Measurements from ENCODE around the gene AIMP1. TPM values are rescaled to one million over a fixed set of nuclear protein-coding genes. Genes with fewer than 3 reads are reported as not detected.
A peak's percentile ranks its signal among the peaks of the same experiment; 100 is the strongest.
"Not testable (repeated sequence)": the region's sequence is repeated elsewhere in the genome, so short reads cannot be mapped to it uniquely, and the experiment has no call there.

AIMP1 gene
- total RNA-seq, 1 donor from 2014 or later: 15.1 TPM

DNA sequence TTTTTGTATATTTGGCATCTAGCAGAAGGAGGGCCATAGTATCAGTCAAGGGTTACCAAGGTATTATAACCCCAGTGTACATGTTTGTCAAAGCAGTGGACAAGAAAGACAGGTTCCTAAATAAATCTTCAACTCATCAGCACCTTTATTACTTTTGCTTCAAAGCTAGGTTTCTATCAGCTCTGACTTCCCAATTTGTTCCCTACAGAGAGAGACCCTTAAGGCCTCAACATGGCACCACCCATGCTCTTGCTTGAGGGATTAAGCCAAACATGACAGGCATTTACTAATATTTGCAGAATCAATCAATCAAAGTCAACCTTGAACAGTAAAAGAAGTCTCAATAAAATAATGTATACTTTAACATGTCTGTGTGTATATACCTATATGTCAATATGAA, 9.8 kb upstream of the AIMP1 start:
- Histone ChIP-seq H3K27me3 (ENCODE audit: control insufficient read depth in 3 of 3, insufficient read depth in 3 of 3, low read length in 3 of 3) (no peaks in the 10 kb centered on the region), H3K4me3 (ENCODE audit: low read length in 3 of 3) (no peak overlapping the region), H3K4me1 (ENCODE audit: control insufficient read depth in 3 of 3, insufficient read depth in 3 of 3, low read length in 3 of 3) (no peaks in the 10 kb centered on the region), H3K27ac (ENCODE audit: low read depth, low read length) (no peak overlapping the region), H3K9me3 (ENCODE audit: control insufficient read depth in 3 of 3, low read length in 3 of 3) (no peaks in the 10 kb centered on the region), H3K9ac (ENCODE audit: low read depth in 1 of 3, low read length in 3 of 3) (no peak overlapping the region), H3K36me3 (ENCODE audit: control insufficient read depth in 3 of 3, insufficient read depth in 3 of 3, low read length in 3 of 3) (peaks cover 0 to 4% (median 0%) of the 10 kb centered on the region in 3 donors)

DNA sequence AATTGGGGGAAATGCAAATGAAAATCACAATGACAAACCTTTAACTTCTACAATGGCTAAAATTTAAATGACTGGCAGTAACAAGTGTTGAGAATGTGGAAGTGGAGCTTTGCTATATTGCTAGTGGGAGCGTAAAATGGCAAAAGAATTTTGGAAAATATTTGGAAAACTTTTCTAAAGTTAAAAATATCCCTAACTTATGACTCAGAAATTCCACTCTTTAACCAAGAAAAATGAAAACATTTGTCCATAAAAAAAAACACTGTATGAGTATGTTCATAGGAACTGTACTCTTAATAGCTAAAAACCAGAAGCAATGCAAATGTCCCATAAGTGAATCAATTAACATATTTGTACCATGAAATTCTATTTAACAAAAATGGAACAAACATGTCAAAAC, 4.0 kb upstream of the AIMP1 start:
- H3K4me3 ChIP-seq (ENCODE audit: low read length in 3 of 3): no peak overlapping the region
- H3K36me3 ChIP-seq (ENCODE audit: control insufficient read depth in 3 of 3, insufficient read depth in 3 of 3, low read length in 3 of 3): peaks cover 0 to 4% (median 0%) of the 10 kb centered on the region in 3 donors
- H3K4me1 ChIP-seq (ENCODE audit: control insufficient read depth in 3 of 3, insufficient read depth in 3 of 3, low read length in 3 of 3): peaks cover 7 to 17% (median 13%) of the 10 kb centered on the region in 3 donors
- no peak overlapping the region for H3K27ac ChIP-seq (ENCODE audit: low read depth, low read length)
- H3K27me3 ChIP-seq (ENCODE audit: control insufficient read depth in 3 of 3, insufficient read depth in 3 of 3, low read length in 3 of 3): no peaks in the 10 kb centered on the region
- no peaks in the 10 kb centered on the region for H3K9me3 ChIP-seq (ENCODE audit: control insufficient read depth in 3 of 3, low read length in 3 of 3)
- H3K9ac ChIP-seq (ENCODE audit: low read depth in 1 of 3, low read length in 3 of 3): no peak overlapping the region

DNA sequence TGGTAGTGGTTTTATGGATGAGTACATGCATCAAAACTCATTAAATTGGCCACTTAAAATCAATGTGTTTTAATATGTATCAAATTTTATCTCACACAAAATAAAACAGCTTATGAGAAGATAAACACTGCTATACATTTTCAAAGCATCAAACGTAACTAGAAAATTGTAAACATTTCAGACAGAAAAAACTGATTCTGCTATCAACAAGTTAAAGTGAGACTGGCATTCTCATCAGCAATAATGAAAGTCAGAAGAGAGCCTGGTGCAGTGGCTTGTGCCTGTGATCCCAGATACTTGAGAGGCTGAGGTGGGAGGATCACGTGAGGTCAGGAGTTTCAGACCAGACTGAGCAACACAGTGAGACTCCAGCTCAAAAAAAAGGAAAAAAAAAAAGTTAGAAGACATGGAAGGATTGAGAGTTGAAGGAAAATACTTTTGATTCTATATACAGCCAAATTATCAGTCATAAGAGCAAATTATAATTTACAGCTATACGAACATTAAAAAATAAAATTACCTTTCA, 3.3 kb upstream of the AIMP1 start:
- Histone ChIP-seq H3K9me3 (ENCODE audit: control insufficient read depth in 3 of 3, low read length in 3 of 3) (no peaks in the 10 kb centered on the region), H3K4me1 (ENCODE audit: control insufficient read depth in 3 of 3, insufficient read depth in 3 of 3, low read length in 3 of 3) (peaks cover 13 to 24% (median 19%) of the 10 kb centered on the region in 3 donors), H3K27me3 (ENCODE audit: control insufficient read depth in 3 of 3, insufficient read depth in 3 of 3, low read length in 3 of 3) (no peaks in the 10 kb centered on the region), H3K4me3 (ENCODE audit: low read length in 3 of 3) (no peak overlapping the region), H3K27ac (ENCODE audit: low read depth, low read length) (no peak overlapping the region), H3K36me3 (ENCODE audit: control insufficient read depth in 3 of 3, insufficient read depth in 3 of 3, low read length in 3 of 3) (peaks cover 0 to 3% (median 0%) of the 10 kb centered on the region in 3 donors), H3K9ac (ENCODE audit: low read depth in 1 of 3, low read length in 3 of 3) (no peak overlapping the region)

DNA sequence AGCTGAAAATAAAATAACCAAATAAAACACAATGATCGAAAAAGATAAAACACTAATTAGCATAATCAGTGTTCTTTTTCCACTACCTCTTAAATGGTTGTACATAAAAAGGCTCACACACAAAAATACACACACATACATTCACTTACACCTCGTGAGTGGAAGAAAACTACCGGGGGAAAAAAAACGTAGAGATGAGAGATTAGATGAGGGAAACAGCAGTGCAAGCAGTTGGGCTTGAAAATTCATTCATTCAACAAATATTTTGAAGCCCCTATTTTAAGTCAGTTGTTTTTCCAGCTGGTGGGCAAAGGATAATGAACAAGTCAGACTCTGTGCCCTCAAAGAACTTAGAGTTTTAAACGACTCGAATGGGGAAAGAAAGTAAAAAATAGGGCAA, 1.4 kb upstream of the AIMP1 start:
- H3K9ac ChIP-seq (ENCODE audit: low read depth in 1 of 3, low read length in 3 of 3): peak overlapping the region; percentile 97 to 99 (median 99)
- no peaks in the 10 kb centered on the region for H3K36me3 ChIP-seq (ENCODE audit: control insufficient read depth in 3 of 3, insufficient read depth in 3 of 3, low read length in 3 of 3)
- H3K4me3 ChIP-seq (ENCODE audit: low read length in 3 of 3): peak overlapping the region in 2 of 3 donors; percentile 97 to 98
- no peaks in the 10 kb centered on the region for H3K27me3 ChIP-seq (ENCODE audit: control insufficient read depth in 3 of 3, insufficient read depth in 3 of 3, low read length in 3 of 3)
- peak overlapping the region; percentile 96 for H3K27ac ChIP-seq (ENCODE audit: low read depth, low read length)
- H3K4me1 ChIP-seq (ENCODE audit: control insufficient read depth in 3 of 3, insufficient read depth in 3 of 3, low read length in 3 of 3): peaks cover 13 to 28% (median 24%) of the 10 kb centered on the region in 3 donors
- no peaks in the 10 kb centered on the region for H3K9me3 ChIP-seq (ENCODE audit: control insufficient read depth in 3 of 3, low read length in 3 of 3)

DNA sequence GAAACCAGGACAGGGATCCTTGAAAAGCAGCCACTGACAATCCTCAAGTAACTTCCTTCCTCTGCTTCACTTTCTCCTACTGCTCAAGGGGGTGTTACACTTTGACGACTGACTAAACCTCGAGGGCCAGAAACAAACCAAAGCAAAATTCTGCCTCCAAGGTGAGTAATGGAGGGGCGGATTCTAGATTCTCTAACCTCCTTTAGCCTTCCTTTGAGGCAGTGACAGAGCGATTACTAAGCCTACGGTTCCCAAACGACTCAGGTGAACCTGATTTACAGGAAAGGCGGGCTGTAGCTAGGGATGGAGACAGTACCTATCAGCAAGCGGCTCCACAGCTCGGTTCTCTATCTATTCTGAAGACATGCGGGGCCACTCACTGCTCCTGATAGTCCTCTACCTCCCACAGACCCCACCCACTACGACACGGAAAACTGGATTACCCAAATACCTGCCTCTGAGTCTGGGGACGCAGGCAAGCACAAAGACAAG, 828 bp upstream of the AIMP1 start:
- Histone ChIP-seq H3K27ac (ENCODE audit: low read depth, low read length) (peak overlapping the region; percentile 96), H3K4me3 (ENCODE audit: low read length in 3 of 3) (peak overlapping the region; percentile 97 to 99 (median 98)), H3K4me1 (ENCODE audit: control insufficient read depth in 3 of 3, insufficient read depth in 3 of 3, low read length in 3 of 3) (peaks cover 13 to 28% (median 24%) of the 10 kb centered on the region in 3 donors), H3K27me3 (ENCODE audit: control insufficient read depth in 3 of 3, insufficient read depth in 3 of 3, low read length in 3 of 3) (no peaks in the 10 kb centered on the region), H3K36me3 (ENCODE audit: control insufficient read depth in 3 of 3, insufficient read depth in 3 of 3, low read length in 3 of 3) (no peaks in the 10 kb centered on the region), H3K9me3 (ENCODE audit: control insufficient read depth in 3 of 3, low read length in 3 of 3) (no peaks in the 10 kb centered on the region), H3K9ac (ENCODE audit: low read depth in 1 of 3, low read length in 3 of 3) (peak overlapping the region; percentile 97 to 99 (median 99))

DNA sequence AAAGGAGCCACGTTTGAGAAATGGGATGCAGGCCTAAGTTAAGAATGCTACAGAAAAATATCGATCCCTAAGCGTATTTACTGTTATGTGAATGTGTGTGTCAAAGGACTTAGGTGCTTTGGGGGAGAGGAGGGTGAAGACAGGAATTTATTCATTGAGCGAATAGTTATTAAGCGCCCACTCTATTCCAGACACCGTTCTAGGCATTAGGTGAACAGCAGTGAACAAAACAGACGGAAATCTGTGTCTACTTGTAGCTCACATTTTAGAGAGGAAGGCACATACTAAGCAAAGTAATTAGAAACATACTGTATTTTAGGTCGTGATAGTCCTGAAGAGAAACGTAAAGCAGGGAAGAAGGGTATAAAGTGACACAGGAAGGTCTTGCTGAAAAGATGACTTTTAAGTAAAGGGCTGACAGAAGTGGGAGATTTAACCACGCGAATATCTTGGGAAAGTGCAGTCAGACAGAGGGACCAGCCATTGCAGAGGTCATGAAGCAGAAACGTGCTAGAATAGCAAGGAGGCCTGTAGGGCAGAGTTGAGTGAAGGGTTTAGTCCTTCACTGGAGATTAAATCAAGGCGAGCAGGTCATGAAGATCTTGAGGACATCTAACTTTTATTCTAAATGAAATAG, 541 bp downstream of the AIMP1 start:
- peaks cover 13 to 28% (median 24%) of the 10 kb centered on the region in 3 donors for H3K4me1 ChIP-seq (ENCODE audit: control insufficient read depth in 3 of 3, insufficient read depth in 3 of 3, low read length in 3 of 3)

DNA sequence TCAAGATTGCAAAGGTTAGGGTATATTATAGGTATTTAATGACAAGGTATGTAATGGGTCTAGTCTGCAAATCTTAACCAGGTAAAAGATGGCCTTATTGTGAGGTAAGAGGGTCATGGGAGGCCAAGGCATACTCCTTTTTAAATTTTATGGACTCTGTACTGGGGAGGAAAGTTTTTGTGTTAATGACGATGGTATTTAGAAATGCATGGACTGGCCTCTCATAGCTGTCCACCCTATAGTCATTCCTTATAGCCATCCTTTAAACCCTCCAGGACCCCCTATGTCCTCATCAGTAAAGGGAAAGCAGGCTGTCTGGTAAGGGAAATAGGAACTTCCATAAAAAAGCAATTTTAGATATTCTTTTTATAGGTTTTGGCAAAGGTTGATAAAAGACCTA, 1.5 kb downstream of the AIMP1 start:
- peak overlapping the region in 2 of 3 donors; percentile 97 to 98 for H3K4me3 ChIP-seq (ENCODE audit: low read length in 3 of 3)
- H3K27ac ChIP-seq (ENCODE audit: low read depth, low read length): no peak overlapping the region
- no peaks in the 10 kb centered on the region for H3K27me3 ChIP-seq (ENCODE audit: control insufficient read depth in 3 of 3, insufficient read depth in 3 of 3, low read length in 3 of 3)
- H3K9ac ChIP-seq (ENCODE audit: low read depth in 1 of 3, low read length in 3 of 3): peak overlapping the region in 2 of 3 donors; percentile 27 to 97
- no peaks in the 10 kb centered on the region for H3K9me3 ChIP-seq (ENCODE audit: control insufficient read depth in 3 of 3, low read length in 3 of 3)
- peaks cover 13 to 28% (median 24%) of the 10 kb centered on the region in 3 donors for H3K4me1 ChIP-seq (ENCODE audit: control insufficient read depth in 3 of 3, insufficient read depth in 3 of 3, low read length in 3 of 3)
- no peaks in the 10 kb centered on the region for H3K36me3 ChIP-seq (ENCODE audit: control insufficient read depth in 3 of 3, insufficient read depth in 3 of 3, low read length in 3 of 3)

More for the DNA sequence above, 541 bp downstream of the AIMP1 start:
- Histone ChIP-seq H3K36me3 (ENCODE audit: control insufficient read depth in 3 of 3, insufficient read depth in 3 of 3, low read length in 3 of 3) (no peaks in the 10 kb centered on the region), H3K27ac (ENCODE audit: low read depth, low read length) (peak overlapping the region; percentile 96), H3K9ac (ENCODE audit: low read depth in 1 of 3, low read length in 3 of 3) (peak overlapping the region; percentile 97 to 99 (median 99)), H3K4me3 (ENCODE audit: low read length in 3 of 3) (peak overlapping the region; percentile 97 to 99 (median 98)), H3K27me3 (ENCODE audit: control insufficient read depth in 3 of 3, insufficient read depth in 3 of 3, low read length in 3 of 3) (no peaks in the 10 kb centered on the region), H3K9me3 (ENCODE audit: control insufficient read depth in 3 of 3, low read length in 3 of 3) (no peaks in the 10 kb centered on the region)

DNA sequence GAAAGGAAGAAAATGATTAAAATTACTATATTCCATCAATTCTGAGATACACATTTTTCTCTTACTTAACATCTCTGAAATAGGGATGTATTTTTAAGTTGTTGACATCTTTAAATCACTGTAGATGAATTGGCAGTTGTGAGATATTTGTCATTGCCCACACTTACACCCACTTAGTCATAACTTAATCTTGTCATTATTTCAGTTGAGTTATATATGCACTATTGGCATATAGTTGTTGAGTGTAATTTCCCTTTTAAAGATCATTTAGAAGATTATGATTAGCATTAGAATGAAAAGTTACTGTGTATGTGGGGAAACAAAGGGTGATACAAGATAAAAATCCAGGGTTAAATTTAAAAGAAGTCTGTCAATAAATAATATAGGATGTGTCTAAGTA, 2.2 kb downstream of the AIMP1 start:
- H3K4me1 ChIP-seq (ENCODE audit: control insufficient read depth in 3 of 3, insufficient read depth in 3 of 3, low read length in 3 of 3): peaks cover 13 to 28% (median 24%) of the 10 kb centered on the region in 3 donors
- H3K9ac ChIP-seq (ENCODE audit: low read depth in 1 of 3, low read length in 3 of 3): no peak overlapping the region
- H3K4me3 ChIP-seq (ENCODE audit: low read length in 3 of 3): no peak overlapping the region
- no peaks in the 10 kb centered on the region for H3K36me3 ChIP-seq (ENCODE audit: control insufficient read depth in 3 of 3, insufficient read depth in 3 of 3, low read length in 3 of 3)
- H3K9me3 ChIP-seq (ENCODE audit: control insufficient read depth in 3 of 3, low read length in 3 of 3): no peaks in the 10 kb centered on the region
- H3K27me3 ChIP-seq (ENCODE audit: control insufficient read depth in 3 of 3, insufficient read depth in 3 of 3, low read length in 3 of 3): no peaks in the 10 kb centered on the region
- no peak overlapping the region for H3K27ac ChIP-seq (ENCODE audit: low read depth, low read length)

DNA sequence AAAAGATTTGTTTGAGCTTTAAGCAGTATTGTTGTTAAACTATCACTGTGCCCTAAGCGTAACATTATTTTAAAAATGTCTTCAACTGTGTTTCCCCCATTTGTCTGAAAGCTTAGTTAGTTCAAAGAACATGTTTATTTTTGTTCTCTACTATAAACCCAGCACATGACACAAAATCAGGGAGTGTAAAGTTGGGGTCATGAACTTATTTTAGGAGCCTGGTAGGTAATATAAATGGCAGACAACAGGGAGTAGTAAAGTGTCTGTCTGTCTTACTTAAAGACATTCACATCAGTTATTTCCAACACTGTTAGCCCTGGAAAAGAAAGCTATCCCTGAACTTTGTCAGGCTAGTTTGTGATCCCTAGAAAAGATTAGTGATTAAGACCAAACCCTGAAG, 3.9 kb downstream of the AIMP1 start:
- peaks cover 10 to 20% (median 18%) of the 10 kb centered on the region in 3 donors for H3K4me1 ChIP-seq (ENCODE audit: control insufficient read depth in 3 of 3, insufficient read depth in 3 of 3, low read length in 3 of 3)
- no peaks in the 10 kb centered on the region for H3K9me3 ChIP-seq (ENCODE audit: control insufficient read depth in 3 of 3, low read length in 3 of 3)
- H3K9ac ChIP-seq (ENCODE audit: low read depth in 1 of 3, low read length in 3 of 3): no peak overlapping the region
- no peaks in the 10 kb centered on the region for H3K27me3 ChIP-seq (ENCODE audit: control insufficient read depth in 3 of 3, insufficient read depth in 3 of 3, low read length in 3 of 3)
- no peak overlapping the region for H3K27ac ChIP-seq (ENCODE audit: low read depth, low read length)
- peaks cover 0 to 3% (median 0%) of the 10 kb centered on the region in 3 donors for H3K36me3 ChIP-seq (ENCODE audit: control insufficient read depth in 3 of 3, insufficient read depth in 3 of 3, low read length in 3 of 3)
- H3K4me3 ChIP-seq (ENCODE audit: low read length in 3 of 3): no peak overlapping the region

DNA sequence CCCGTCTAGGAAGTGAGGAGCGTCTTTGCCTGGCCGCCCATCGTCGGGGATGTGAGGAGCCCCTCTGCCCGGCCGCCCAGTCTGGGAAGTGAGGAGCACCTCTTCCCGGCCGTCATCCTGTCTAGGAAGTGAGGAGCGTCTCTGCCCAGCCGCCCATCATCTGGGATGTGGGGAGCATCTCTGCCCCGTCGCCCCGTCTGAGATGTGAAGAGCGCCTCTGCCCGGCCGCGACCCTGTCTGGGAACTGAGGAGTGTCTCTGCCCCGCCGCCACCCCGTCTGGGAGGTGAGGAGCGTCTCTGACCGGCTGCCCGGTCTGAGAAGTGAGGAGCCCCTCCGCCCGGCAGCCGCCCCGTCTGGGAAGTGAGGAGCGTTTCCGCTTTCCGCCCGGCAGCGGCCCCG, 4.8 kb downstream of the AIMP1 start:
- not testable (repeated sequence) for H3K27me3 ChIP-seq (ENCODE audit: control insufficient read depth in 3 of 3, insufficient read depth in 3 of 3, low read length in 3 of 3); H3K9me3 ChIP-seq (ENCODE audit: control insufficient read depth in 3 of 3, low read length in 3 of 3); H3K4me3 ChIP-seq (ENCODE audit: low read length in 3 of 3); H3K36me3 ChIP-seq (ENCODE audit: control insufficient read depth in 3 of 3, insufficient read depth in 3 of 3, low read length in 3 of 3); H3K27ac ChIP-seq (ENCODE audit: low read depth, low read length); H3K9ac ChIP-seq (ENCODE audit: low read depth in 1 of 3, low read length in 3 of 3)
- peaks cover 10 to 16% (median 16%) of the 10 kb centered on the region in 3 donors for H3K4me1 ChIP-seq (ENCODE audit: control insufficient read depth in 3 of 3, insufficient read depth in 3 of 3, low read length in 3 of 3)
